ENCODE measurements around the gene IRF1. TPM values are rescaled to one million over a fixed set of nuclear protein-coding genes. Genes with fewer than 3 reads are reported as not detected.

IRF1 gene, protein sequence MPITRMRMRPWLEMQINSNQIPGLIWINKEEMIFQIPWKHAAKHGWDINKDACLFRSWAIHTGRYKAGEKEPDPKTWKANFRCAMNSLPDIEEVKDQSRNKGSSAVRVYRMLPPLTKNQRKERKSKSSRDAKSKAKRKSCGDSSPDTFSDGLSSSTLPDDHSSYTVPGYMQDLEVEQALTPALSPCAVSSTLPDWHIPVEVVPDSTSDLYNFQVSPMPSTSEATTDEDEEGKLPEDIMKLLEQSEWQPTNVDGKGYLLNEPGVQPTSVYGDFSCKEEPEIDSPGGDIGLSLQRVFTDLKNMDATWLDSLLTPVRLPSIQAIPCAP
- 16.1 and 17.7 TPM in 2 replicates for total RNA-seq

DNA sequence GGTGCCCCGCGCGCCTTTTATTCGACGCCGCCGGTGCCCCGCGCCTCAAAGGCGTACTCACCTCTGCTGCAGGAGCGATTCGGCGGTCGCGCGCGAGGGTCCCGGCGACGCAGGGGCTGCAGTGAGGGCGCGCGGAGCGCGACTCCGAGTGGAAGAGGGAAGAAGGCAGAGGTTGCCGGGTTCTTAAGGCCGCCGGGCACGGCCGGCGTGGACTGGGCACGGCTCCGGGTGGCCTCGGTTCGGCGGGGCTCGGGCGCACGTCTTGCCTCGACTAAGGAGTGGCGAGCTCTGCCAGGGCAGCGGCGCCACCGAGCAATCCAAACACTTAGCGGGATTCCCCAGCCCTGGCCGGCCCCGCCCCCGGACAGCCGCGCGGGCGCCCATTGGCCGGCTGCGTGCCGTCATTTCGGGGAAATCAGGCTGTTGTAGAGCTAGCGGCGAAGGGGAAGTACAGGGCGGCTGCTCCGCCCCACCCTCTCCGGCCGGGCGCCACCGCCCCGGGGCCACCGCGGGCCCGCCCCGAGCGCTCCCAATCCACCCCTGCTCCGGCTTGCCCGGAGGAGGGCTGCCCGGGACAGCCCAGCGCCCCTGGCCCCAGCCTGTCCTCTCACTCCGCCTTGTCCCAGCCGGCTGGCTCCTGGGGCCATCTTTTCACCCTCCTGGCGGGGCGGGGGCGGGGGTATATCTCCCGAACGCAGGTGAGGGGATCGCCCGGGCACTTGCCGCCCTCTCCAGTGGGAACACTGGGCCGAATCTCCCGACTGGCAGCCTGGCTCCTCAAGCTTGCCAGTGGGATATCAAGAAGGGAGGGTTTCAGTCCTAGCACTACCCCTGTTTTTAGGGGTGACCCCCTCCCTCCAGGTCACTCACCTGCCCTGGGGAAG is at the start of gene IRF1:
IRF1 (minus strand) TSS at position 290 of the 884 bp plus-strand sequence. CDS start 1,295 bp downstream, outside the sequence.

Other genes with a start within 250 kb of the IRF1 start
- 30.6 and 125 TPM in 2 replicates for gene PDLIM4, start 233.1 kb downstream of the IRF1 start, total RNA-seq
- 0.78 and 6.7 TPM in 2 replicates for gene SLC22A4, start 196.4 kb downstream of the IRF1 start, total RNA-seq
- gene SLC22A5, start 121.1 kb downstream of the IRF1 start, total RNA-seq, result 4.2 and 5.0 TPM in 2 replicates
- gene IL5, start 52.7 kb upstream of the IRF1 start, total RNA-seq, result not detected in 2 replicates
- gene RAD50, start 66.2 kb upstream of the IRF1 start, total RNA-seq, result 28.2 and 29.7 TPM in 2 replicates
- gene IL13, start 167.4 kb upstream of the IRF1 start, total RNA-seq, result not detected in 2 replicates
- not detected in 2 replicates for gene IL4, start 183.2 kb upstream of the IRF1 start, total RNA-seq
- 10.9 and 13.5 TPM in 2 replicates for gene KIF3A, start 246.8 kb upstream of the IRF1 start, total RNA-seq

Data from smooth muscle cell of the pulmonary artery (primary cell).